Measurements from ENCODE around the gene GLP1R. TPM values are rescaled to one million over a fixed set of nuclear protein-coding genes. Genes with fewer than 3 reads are reported as not detected.

GLP1R gene
- polyA plus RNA-seq, 2 of the 4 experiments (the other 2 are of a cell fraction): not detected

DNA sequence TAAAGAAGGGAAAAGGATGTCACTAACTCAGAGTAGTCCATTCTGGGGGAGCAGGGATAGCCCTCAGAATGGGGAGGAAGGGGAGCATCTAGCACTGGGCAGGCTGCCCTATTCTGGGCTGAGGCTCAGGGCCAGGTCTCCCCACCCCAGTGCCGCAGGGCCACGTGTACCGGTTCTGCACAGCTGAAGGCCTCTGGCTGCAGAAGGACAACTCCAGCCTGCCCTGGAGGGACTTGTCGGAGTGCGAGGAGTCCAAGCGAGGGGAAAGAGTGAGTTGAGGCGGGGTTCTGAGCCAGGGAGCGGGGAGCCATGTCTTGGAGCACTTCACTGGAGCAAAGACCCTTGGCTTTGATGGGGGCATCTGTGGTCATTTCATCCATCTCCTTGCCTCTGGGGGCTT lies 17.0 kb downstream of the GLP1R start:
- no peak overlapping the region for H3K27ac ChIP-seq
- FAIRE-seq: no peak
- no peaks in the 10 kb centered on the region for H3K9me3 ChIP-seq
- ChIA-PET POLR2A (no interaction called here), CTCF (no interaction called here)
- WGBS (ENCODE audit: missing lambda C conversion rate): 60% methylated on average over 2 of the region's 8 CpGs
- no peaks in the 10 kb centered on the region for H3K4me1 ChIP-seq
- DNase-seq (ENCODE audit: low read depth in 1 of 2, low spot score in 1 of 2): no peak
- TF ChIP-seq ZFP36 (IDR thresholded peaks at IDR 0.05; ENCODE audit: borderline replicate concordance, partially characterized antibody) (no peak), ZC3H11A (IDR thresholded peaks at IDR 0.05) (no peak), EHMT2 (IDR thresholded peaks at IDR 0.05; ENCODE audit: low read depth) (no peak), FOSL2 (IDR thresholded peaks at IDR 0.05) (no peak), FOSL2 (CRISPR knock-in tag; IDR thresholded peaks at IDR 0.05) (no peak), TFCP2L1 (CRISPR knock-in tag; IDR thresholded peaks at IDR 0.05) (no peak), RAD21 (conservative IDR thresholded peaks at IDR 0.05 in 1 of 2, IDR thresholded peaks at IDR 0.05 in 1 of 2) (no peak), HOXB5 (CRISPR knock-in tag; IDR thresholded peaks at IDR 0.05) (no peak), MYC (IDR thresholded peaks at IDR 0.05; ENCODE audit: borderline replicate concordance, low read length) (no peak), RARB (CRISPR knock-in tag; IDR thresholded peaks at IDR 0.05) (no peak), CBX2 (IDR thresholded peaks at IDR 0.05; ENCODE audit: borderline replicate concordance, low read depth) (no peak), HOXB13 (CRISPR knock-in tag; IDR thresholded peaks at IDR 0.05; ENCODE audit: low read depth) (no peak), TP53 (CRISPR knock-in tag; IDR thresholded peaks at IDR 0.05) (no peak), RFX5 (IDR thresholded peaks at IDR 0.05) (no peak)
- TF ChIP-seq, protein P1, sequence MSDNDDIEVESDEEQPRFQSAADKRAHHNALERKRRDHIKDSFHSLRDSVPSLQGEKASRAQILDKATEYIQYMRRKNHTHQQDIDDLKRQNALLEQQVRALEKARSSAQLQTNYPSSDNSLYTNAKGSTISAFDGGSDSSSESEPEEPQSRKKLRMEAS (IDR thresholded peaks at IDR 0.05): no peak
- TF ChIP-seq, protein P2, sequence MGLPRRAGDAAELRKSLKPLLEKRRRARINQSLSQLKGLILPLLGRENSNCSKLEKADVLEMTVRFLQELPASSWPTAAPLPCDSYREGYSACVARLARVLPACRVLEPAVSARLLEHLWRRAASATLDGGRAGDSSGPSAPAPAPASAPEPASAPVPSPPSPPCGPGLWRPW (IDR thresholded peaks at IDR 0.05): no peak
- TF ChIP-seq, protein P3, sequence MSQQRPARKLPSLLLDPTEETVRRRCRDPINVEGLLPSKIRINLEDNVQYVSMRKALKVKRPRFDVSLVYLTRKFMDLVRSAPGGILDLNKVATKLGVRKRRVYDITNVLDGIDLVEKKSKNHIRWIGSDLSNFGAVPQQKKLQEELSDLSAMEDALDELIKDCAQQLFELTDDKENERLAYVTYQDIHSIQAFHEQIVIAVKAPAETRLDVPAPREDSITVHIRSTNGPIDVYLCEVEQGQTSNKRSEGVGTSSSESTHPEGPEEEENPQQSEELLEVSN (IDR thresholded peaks at IDR 0.05; ENCODE audit: borderline replicate concordance, low read depth): no peak
- no peak overlapping the region for H3K4me3 ChIP-seq
- ATAC-seq: no peak
- no peak overlapping the region for H3K4me2 ChIP-seq

DNA sequence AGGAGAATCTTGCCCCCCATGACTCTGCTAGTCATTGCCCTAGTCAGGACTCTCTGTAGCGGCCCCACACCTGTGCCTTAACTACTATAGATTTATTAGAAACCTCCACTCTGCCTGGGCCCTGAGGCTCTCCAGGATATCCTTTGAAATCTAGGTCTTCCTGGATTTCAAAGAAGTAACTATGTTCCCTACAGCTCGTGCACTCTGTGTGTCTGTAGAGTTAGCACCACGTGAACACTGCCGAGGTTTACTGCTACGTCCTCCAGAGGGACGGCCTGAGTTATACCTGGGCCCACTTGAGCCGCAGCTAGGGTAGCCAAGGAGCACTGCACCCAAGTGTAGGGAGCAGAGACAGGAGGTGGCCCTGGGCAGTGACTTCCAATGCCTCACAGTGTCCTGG lies 19.8 kb downstream of the GLP1R start:
- TF ChIP-seq JUNB (IDR thresholded peaks at IDR 0.05) (no peak), NR3C1 (IDR thresholded peaks at IDR 0.05) (no peak), MYC (IDR thresholded peaks at IDR 0.05; ENCODE audit: borderline replicate concordance, low read length) (no peak), RNF2 (IDR thresholded peaks at IDR 0.05; ENCODE audit: borderline replicate concordance, low read depth) (no peak)
- TF ChIP-seq, protein P4, sequence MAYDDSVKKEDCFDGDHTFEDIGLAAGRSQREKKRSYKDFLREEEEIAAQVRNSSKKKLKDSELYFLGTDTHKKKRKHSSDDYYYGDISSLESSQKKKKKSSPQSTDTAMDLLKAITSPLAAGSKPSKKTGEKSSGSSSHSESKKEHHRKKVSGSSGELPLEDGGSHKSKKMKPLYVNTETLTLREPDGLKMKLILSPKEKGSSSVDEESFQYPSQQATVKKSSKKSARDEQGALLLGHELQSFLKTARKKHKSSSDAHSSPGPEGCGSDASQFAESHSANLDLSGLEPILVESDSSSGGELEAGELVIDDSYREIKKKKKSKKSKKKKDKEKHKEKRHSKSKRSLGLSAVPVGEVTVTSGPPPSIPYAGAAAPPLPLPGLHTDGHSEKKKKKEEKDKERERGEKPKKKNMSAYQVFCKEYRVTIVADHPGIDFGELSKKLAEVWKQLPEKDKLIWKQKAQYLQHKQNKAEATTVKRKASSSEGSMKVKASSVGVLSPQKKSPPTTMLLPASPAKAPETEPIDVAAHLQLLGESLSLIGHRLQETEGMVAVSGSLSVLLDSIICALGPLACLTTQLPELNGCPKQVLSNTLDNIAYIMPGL (CRISPR knock-in tag; IDR thresholded peaks at IDR 0.05; ENCODE audit: borderline replicate concordance): no peak
- TF ChIP-seq, protein P5, sequence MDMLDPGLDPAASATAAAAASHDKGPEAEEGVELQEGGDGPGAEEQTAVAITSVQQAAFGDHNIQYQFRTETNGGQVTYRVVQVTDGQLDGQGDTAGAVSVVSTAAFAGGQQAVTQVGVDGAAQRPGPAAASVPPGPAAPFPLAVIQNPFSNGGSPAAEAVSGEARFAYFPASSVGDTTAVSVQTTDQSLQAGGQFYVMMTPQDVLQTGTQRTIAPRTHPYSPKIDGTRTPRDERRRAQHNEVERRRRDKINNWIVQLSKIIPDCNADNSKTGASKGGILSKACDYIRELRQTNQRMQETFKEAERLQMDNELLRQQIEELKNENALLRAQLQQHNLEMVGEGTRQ (IDR thresholded peaks at IDR 0.05): no peak
- TF ChIP-seq, protein P3 (IDR thresholded peaks at IDR 0.05; ENCODE audit: borderline replicate concordance, low read depth): no peak
- ChIA-PET CTCF (no interaction called here), POLR2A (no interaction called here)
- H3K4me3 ChIP-seq: no peak overlapping the region
- FAIRE-seq (no peak), ATAC-seq (no peak), DNase-seq (ENCODE audit: low read depth in 1 of 2, low spot score in 1 of 2) (no peak)
- no peaks in the 10 kb centered on the region for H3K4me1 ChIP-seq
- no peaks in the 10 kb centered on the region for H3K9me3 ChIP-seq
- WGBS (ENCODE audit: missing lambda C conversion rate): 7% methylated on average over 2 of the region's 7 CpGs
- no peak overlapping the region for H3K27ac ChIP-seq
- no peak overlapping the region for H3K4me2 ChIP-seq

Data from A549 (cell line).